Nephron progenitor cell (in vitro differentiated cells): Measurements from ENCODE around the gene HDDC2.

Experiments used
- DNase-seq: peaks from one replicate; pipeline ENCODE4 v3.0.0; 2021
- H3K27ac Mint-ChIP-seq: 2 replicates; pipeline ENCODE4 v1.8.0; 2021; ENCODE audit warnings: mild to moderate bottlenecking, moderate library complexity, mixed read lengths
- H3K27me3 Mint-ChIP-seq: 2 replicates; pipeline ENCODE4 v1.8.0; 2021; ENCODE audit warnings: mild to moderate bottlenecking, low read depth, mixed read lengths; ENCODE audit not compliant: poor library complexity
- H3K36me3 Mint-ChIP-seq: 2 replicates; pipeline ENCODE4 v1.8.0; 2021; ENCODE audit warnings: low read depth, mixed read lengths
- H3K4me1 Mint-ChIP-seq: 2 replicates; pipeline ENCODE4 v1.8.0; 2021; ENCODE audit warnings: mixed read lengths
- H3K4me3 Mint-ChIP-seq: 2 replicates; pipeline ENCODE4 v1.8.0; 2021; ENCODE audit warnings: mild to moderate bottlenecking, moderate library complexity, mixed read lengths
- H3K9me3 Mint-ChIP-seq: 2 replicates; pipeline ENCODE4 v1.8.0; 2021; ENCODE audit warnings: mild to moderate bottlenecking, moderate library complexity, mixed read lengths
- CTCF ChIP-seq: fragments of 200-600 bp; sonication (generic); IDR thresholded peaks from 2 replicates; pipeline ENCODE4 v1.5.0; 2021; ENCODE audit warnings: antibody characterized with exemption

HDDC2 gene

DNA sequence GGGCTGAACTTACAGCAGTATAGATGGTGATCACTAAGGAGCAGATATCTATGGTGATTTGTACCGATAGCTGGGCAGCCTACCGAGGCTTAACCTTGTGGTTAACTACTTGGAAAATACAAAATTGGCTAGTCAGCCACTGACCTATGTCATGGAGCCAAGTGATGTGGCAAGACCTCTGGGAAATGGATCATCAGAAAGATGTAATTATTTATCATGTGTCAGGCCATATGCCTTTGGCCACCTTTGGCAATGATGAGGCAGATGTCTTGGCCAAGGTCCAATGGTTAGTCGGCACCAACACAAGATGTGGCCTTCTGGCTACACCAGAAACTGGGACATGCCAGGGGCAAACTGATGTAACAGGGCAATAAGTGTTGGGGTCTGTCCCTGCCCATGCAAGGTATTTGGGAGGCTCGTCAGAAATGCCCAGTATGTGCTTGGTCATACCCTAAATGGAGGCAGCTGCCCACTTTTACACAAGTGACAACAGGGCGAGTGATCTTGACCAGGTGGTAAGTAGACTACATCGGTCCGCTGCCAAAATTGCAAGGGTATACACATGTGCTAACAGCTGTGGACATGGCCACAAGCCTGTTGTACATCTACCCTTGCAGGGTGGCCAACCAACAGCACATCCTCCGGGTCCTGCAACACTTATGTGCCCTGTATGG lies 30.1 kb downstream of the HDDC2 start:
- peaks cover 51% of the 10 kb centered on the region for H3K36me3 Mint-ChIP-seq
- H3K27me3 Mint-ChIP-seq, result peaks cover 7% of the 10 kb centered on the region
- TF ChIP-seq CTCF, result no peak
- no peak overlapping the region for H3K27ac Mint-ChIP-seq
- DNase-seq, result no peak
- H3K9me3 Mint-ChIP-seq, result no peaks in the 10 kb centered on the region
- H3K4me1 Mint-ChIP-seq, result no peaks in the 10 kb centered on the region
- H3K4me3 Mint-ChIP-seq, result no peak overlapping the region

- no peak overlapping the region for H3K27ac Mint-ChIP-seq
- H3K4me3 Mint-ChIP-seq, result no peak overlapping the region
- no peak for TF ChIP-seq CTCF
- no peaks in the 10 kb centered on the region for H3K4me1 Mint-ChIP-seq
- H3K9me3 Mint-ChIP-seq, result no peaks in the 10 kb centered on the region
- peaks cover 7% of the 10 kb centered on the region for H3K27me3 Mint-ChIP-seq
- no peak for DNase-seq
- H3K36me3 Mint-ChIP-seq, result peaks cover 40% of the 10 kb centered on the region
Observed at GRCh38 chr6:125270380-125270779, 31.4 kb downstream of the HDDC2 start.

GRCh38 chr6:125269328-125269985 lies 32.3 kb downstream of the HDDC2 start:
- H3K36me3 Mint-ChIP-seq, result peaks cover 34% of the 10 kb centered on the region
- H3K27ac Mint-ChIP-seq, result peak overlapping the region; percentile 54
- H3K4me3 Mint-ChIP-seq, result no peak overlapping the region
- no peaks in the 10 kb centered on the region for H3K9me3 Mint-ChIP-seq
- H3K4me1 Mint-ChIP-seq, result no peaks in the 10 kb centered on the region
- H3K27me3 Mint-ChIP-seq, result peaks cover 7% of the 10 kb centered on the region
- DNase-seq, result no peak
- no peak for TF ChIP-seq CTCF

GRCh38 chr6:125268765-125269164 lies 33.0 kb downstream of the HDDC2 start:
- no peaks in the 10 kb centered on the region for H3K4me1 Mint-ChIP-seq
- TF ChIP-seq CTCF, result no peak
- H3K9me3 Mint-ChIP-seq, result no peaks in the 10 kb centered on the region
- peak overlapping the region; percentile 45 for H3K27ac Mint-ChIP-seq
- H3K36me3 Mint-ChIP-seq, result peaks cover 28% of the 10 kb centered on the region
- DNase-seq, result no peak
- H3K27me3 Mint-ChIP-seq, result peaks cover 7% of the 10 kb centered on the region
- no peak overlapping the region for H3K4me3 Mint-ChIP-seq

DNA sequence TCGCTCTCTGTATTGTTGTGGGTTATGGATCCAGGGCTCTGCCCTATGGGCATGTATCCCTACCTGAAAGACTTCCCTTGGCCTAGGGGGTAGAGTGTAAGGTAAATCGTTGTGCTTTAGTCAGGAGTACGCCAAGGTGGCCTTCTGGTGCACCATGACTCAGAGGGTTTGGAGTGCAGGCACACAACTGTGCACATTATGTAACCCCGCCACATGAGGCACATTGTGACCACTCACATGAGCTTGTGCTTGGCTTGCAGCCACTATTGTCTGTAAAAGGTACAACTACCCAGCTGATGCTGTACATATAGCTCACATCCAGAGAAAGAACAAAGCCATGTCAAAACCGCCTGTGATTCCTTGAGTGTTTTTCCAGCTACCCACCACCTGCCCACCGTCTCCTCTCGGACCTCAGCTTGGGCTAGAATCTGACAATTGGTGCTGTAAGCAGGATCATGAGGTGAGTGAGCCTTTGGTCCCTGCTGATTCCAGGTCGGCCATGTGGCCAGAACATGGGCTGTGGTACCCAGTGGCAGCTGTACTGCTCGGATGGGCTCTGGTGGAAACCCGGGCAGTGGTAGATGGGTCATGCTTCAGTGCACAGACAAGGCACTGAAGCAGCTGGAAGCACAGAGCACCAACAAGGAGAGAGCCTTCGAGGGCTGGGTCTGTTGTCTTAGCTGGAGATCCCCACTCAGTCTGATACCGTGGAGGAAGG lies 33.8 kb downstream of the HDDC2 start:
- no peaks in the 10 kb centered on the region for H3K4me1 Mint-ChIP-seq
- DNase-seq, result no peak
- peaks cover 23% of the 10 kb centered on the region for H3K36me3 Mint-ChIP-seq
- H3K27me3 Mint-ChIP-seq, result peaks cover 7% of the 10 kb centered on the region
- TF ChIP-seq CTCF, result no peak
- H3K4me3 Mint-ChIP-seq, result no peak overlapping the region
- H3K9me3 Mint-ChIP-seq, result no peaks in the 10 kb centered on the region
- H3K27ac Mint-ChIP-seq, result no peak overlapping the region
